GM19397 (cell line): ENCODE results near the gene STAU1.
"Not testable (repeated sequence)": the region's sequence is repeated elsewhere in the genome, so short reads cannot be mapped to it uniquely, and the experiment has no call there.

Experiments
- ATAC-seq: cut with Tn5 transposase; IDR thresholded peaks from one replicate; pipeline ENCODE4 v1.9.1; 2021; ENCODE audit warnings: mild to moderate bottlenecking, moderate library complexity; ENCODE audit not compliant: unreplicated experiment

The STAU1 gene

GRCh38 chr20:49167811-49168507, 20.2 kb downstream of the STAU1 start:
- ATAC-seq: no peak

- no peak for ATAC-seq
Measured at GRCh38 chr20:49166534-49167449, 21.3 kb downstream of the STAU1 start.

GRCh38 chr20:49165611-49166010, 22.5 kb downstream of the STAU1 start:
- ATAC-seq: no peak

GRCh38 chr20:49163696-49164095, 24.4 kb downstream of the STAU1 start:
- no peak for ATAC-seq

- ATAC-seq: no peak
Measured at GRCh38 chr20:49161428-49162152, 26.5 kb downstream of the STAU1 start.

GRCh38 chr20:49160057-49160929, 27.8 kb downstream of the STAU1 start:
- no peak for ATAC-seq

GRCh38 chr20:49157146-49157545, 31.0 kb downstream of the STAU1 start:
- ATAC-seq: no peak

- ATAC-seq: no peak
Measured at GRCh38 chr20:49156481-49156880, 31.7 kb downstream of the STAU1 start.

- ATAC-seq: no peak
Measured at GRCh38 chr20:49151436-49151835, 36.7 kb downstream of the STAU1 start.

GRCh38 chr20:49149281-49150045, 38.7 kb downstream of the STAU1 start:
- no peak for ATAC-seq

GRCh38 chr20:49148601-49149000, 39.5 kb downstream of the STAU1 start:
- no peak for ATAC-seq

- no peak for ATAC-seq
Measured at GRCh38 chr20:49147296-49147695, 40.8 kb downstream of the STAU1 start.

GRCh38 chr20:49146442-49147225, 41.5 kb downstream of the STAU1 start:
- ATAC-seq: no peak

- ATAC-seq: no peak
Measured at GRCh38 chr20:49140834-49141233, 47.3 kb downstream of the STAU1 start.

GRCh38 chr20:49140411-49140810, 47.7 kb downstream of the STAU1 start:
- ATAC-seq: no peak

GRCh38 chr20:49138431-49138830, 49.7 kb downstream of the STAU1 start:
- ATAC-seq: no peak

GRCh38 chr20:49136817-49137571, 51.1 kb downstream of the STAU1 start:
- ATAC-seq: no peak

GRCh38 chr20:49134797-49135196, 53.3 kb downstream of the STAU1 start:
- ATAC-seq: not testable (repeated sequence)
